Left renal pelvis (tissue), 4 donors: ENCODE results near the gene CARD10. TPM values are rescaled to one million over a fixed set of nuclear protein-coding genes. Genes with fewer than 3 reads are reported as not detected.
"Not testable (repeated sequence)": the region's sequence is repeated elsewhere in the genome, so short reads cannot be mapped to it uniquely, and the experiment has no call there.

Experiments
- DNase-seq, 4 donors: peaks; one replicate each; pipeline ENCODE4 v3.0.0-alpha.2; 2013; ENCODE audit warnings: low read depth in 4 of 4, low spot score in 3 of 4
- polyA plus RNA-seq, 4 donors: library from polyadenylated mRNA; unstranded; fragments of 120-200 nt; gene quantifications; one replicate each; pipeline ENCODE4 v1.2.1, GENCODE V29; 2013; ENCODE audit not compliant: insufficient read length in 4 of 4

CARD10 gene
- polyA plus RNA-seq, 4 donors: 13.4 to 27.7 (median 16.6) TPM

DNA sequence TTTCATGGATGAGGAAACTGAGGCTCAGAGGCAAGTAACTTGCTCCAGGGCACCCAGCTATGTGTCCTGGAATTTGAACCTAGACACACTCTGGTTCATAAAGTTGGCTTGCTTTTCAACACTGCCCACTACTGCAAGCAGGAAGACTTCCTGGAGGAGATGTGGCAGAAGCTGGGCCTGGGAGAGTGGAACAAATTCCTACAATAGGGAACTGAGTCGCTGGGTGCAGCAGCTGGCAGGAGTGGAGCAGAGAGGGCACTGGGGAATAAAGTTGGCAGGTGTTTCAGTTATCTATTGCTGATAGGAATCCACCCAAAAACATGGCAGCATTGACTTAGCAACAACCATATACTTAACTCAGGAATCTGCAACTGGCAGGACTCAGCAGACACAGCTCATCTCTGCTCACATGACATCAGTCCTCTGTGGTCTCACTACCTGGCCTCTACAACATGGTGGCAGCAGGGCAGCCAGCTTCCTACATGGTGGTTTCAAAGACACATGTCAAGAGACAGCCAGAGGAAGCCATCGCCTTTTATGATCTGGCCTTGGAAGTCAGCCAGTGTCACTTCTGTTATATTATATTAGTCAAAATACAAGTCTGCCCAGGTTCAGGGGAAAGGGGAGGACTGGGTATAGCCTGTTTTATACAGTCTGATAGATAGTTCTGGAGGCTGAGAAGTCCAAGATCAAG, 10.6 kb upstream of the CARD10 start:
- no peak for DNase-seq

DNA sequence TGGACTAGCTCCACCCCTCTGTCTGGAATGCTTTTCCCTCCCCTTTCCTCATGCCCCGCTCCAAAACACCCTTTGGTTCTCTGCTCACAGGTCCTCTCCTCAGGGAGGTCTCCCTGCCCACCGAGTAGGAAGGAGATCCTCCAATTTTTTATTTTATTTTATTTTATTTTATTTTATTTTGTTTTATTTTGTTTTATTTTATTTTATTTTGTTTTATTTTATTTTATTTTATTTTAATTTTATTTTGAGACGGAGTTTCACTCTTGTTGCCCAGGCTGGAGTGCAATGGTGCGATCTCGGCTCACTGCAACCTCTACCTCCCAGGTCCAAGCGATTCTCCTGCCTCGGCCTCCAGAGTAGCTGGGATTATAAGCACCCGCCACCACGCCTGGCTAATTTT, 8.7 kb upstream of the CARD10 start:
- not testable (repeated sequence) for DNase-seq

DNA sequence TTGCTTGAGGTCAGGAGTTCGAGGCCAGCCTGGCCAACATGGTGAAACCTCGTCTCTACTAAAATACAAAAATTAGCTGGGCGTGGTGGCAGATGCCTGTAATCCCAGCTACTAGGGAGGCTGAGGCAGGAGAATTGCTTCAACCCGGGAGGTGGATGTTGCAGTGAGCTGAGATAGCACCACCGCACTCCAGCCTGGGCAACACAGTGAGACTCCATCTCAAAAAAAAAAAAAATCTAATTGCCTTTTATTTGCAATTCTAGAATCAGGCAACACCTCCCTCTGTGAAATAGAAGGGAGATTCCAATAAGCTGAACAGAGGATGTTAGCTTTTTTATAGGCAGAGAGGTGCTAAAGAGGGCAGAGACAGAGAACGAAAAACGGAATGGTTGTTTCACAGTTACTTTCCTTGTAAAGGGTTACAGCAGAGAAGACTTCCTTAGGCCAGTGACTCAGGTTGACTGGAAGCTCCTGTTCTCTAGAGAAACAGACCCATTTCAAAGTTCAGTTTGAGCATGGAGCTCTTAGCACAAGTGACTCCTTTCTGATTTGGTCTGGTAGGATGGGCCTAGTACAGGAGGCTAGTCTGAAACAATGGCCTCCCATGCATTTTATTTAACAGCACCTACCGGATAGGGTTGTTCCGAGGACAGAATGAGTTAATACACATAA, 8.0 kb upstream of the CARD10 start:
- not testable (repeated sequence) for DNase-seq

DNA sequence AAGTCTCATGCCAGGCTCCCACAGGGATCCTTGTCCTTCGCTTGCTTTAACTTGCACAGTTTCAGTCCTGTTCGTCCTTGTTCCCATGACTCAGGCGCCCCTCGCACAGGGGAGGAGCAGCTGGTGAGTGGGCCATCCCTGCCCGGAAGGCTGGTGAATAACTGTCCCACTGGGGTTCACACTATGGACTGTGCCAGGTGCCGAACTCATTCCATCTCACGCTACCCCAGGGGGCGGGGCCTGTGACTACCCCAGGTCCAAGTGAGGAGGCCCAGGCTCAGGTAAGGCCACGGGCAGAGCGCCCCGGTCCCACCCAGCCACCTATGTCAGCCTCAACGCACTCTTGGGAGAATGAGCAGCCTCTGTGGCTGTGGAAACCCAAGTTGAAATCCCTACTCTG, 7.2 kb upstream of the CARD10 start:
- no peak for DNase-seq

DNA sequence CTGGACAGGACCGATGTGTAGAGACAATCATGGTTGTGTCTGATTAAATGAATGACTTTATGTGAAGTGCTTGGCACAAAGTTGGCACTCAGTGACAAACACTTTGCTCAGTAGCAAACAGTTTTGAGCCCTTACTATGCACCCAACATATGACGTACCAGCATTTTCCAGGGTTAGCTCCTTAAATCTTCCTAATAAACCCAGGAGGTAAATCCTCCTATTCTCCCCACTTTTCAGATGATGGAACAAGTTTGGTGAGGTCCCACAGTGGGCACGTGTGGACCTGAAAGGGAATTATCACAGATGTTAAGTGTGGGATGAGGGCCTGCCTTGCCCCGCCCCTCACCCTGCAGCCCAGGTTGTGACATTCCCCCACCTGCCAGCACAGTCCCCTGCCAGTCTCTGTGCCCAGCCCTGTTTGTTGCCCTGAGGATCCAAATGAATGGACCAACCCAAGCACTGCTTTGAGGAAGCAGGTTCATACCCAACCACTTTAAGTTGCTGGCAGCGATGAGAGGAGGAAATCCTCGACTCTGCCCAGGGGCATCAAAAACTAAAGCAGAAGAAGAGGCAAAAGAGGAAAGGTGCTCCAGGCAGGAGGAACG, 6.6 kb upstream of the CARD10 start:
- DNase-seq: no peak

DNA sequence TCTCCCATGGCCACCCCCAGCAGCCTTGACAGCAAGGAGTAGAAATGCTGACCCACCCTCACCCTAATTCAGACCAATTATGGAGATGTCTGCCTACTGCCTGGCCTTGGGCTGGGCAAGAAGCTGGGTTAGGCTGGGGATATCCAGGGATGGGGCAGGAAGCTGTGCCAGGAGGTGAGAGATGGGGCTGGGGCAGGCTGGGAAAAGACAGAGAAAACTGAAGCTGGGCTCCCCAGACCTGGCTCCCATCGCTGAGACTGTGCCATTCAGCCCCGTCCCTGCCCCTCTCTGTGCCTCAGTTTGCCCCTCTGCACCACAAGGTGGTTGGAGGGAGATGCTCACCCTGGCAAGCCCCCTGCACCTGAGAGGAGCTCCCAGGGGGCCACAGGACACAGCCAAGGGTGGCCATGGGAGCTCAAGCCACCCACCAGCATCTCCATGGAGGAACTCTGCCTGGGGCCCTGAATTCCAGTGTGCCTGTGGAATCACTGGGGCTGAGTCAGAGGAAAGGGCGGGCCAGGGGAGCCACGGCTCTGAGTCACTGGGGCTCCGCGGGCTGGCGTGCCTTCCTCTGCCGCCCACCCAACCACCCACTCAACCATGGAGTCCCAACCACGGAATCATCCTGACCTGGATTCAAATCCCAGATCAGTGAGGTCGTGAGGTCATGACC, 6.0 kb upstream of the CARD10 start:
- DNase-seq: no peak

DNA sequence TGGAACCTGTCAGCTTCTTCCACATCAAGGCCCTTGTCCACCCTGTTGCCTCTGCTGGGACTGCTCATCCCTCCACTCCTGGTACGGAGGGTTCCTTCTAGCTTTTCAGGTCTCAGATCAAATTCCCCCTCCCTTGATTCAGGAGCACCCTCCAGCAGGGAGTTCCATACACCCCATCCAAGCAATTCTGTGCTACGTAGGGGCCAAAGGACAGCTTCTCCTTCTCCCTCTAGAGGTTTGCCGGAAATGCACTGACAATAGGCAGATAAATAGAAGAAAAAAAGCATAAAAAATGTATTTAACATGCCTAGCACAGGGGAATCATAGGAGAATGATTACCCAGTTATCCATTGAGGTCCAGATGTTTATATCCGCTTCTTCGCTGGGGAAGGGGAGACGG, 3.3 kb upstream of the CARD10 start:
- no peak for DNase-seq

DNA sequence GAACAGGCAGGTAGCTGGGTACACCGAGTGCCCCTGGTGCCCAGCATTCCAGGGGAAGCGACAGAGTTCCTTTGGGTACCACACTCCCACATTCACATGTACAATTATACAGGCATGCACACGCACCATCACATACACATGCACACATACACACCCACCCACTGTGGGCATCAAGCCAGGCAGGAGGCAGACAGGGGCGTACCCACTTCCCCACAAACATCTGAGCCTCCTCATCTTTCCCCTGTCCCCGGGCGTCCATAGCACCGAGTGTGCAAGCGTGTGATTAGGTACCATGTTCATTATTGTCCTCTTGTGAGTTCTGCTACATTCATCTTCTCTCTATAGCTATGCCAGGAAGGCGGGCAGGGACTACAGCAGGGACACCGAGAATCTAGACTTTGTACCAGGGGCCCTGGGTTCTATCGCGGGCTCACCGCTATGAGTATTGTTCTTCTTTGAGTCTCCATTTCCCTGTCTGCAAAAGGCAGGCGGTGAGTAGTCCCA, 2.1 kb upstream of the CARD10 start:
- no peak for DNase-seq

DNA sequence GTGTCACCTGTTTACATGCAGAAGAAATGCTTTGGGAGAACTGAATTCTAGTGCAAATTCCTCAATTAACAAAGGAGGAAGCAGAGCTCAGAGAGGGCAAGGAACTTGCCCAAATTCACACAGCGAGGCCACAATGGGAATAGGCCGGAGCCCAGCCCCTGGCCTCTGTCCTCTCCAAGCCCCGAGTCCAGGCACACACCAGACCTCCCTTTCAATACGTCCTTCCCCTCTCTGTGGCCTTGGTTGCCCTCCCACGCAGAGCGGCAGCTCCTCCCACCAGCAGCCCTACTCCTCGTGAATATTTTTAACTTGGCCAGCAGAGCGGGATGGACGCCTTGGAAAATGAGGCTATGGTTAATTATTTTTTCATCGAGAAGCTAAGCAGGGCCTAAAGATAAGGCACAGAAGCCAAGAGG, 1.6 kb upstream of the CARD10 start:
- no peak for DNase-seq

DNA sequence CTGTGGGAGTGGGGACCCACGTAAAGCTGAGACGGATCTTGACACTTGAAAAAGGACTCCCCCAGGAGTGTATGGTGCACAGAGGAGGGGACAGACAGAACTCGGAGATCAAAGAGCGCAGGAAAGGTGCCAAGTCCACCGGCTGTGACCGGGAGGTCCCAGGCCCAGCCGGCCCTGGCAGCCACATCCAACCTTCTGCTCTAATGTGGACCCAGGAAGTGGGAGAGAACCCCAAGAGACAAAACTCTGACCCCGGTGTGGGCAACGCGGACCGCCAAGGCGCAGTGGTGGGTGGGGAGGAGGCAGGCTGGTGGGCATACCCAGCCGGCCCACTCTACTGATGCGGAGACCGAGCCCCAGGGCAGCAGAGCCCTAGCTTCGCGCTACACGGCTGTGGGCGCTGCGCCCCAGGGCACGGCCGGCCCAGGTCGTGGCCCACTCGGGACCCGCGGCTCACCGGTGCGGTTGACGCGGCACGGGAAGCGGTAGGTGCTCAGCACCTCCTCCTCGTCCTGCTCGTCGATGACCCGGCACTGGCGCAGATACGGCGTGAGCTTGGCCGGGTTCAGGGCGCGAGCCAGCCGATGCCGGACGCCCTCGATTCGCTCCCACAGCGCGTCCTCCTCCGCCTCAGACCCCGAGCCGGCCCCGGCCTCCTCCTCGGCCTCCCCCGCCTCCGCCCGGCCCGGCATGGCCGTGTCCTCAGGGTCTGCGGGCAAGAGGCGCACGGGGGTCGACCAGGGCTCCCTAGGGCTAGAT, 527 bp downstream of the CARD10 start:
- DNase-seq: no peak

DNA sequence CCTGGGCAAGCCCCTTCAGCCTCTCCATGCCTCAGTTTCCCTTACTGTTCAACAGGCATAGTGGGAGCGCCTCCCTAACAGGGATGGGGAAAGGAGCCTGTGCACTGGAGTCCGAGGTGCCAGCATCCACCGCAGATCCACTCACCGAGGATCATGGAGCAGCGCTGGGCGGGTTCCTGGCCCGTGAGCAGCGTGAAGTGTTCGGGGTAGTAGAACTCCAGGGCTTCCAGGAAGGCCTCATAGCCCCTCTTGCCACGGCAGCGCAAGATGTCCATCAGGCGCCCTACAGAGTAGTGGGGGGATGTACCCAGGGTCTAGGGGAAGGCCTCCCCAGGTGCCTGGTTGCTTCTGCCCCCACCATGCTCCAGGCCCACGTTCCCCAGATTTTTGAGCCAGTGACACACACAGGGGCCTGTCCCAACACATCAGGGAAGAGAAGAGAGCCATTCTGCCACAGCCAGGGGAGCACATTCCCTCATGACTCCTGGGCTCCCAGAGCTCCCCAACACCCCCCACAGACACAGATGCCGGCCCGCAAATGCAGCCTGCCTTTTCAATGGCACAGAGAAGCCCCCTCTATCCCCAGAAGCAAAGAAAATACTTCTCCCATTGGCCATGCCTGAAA, 1.3 kb downstream of the CARD10 start:
- no peak for DNase-seq

DNA sequence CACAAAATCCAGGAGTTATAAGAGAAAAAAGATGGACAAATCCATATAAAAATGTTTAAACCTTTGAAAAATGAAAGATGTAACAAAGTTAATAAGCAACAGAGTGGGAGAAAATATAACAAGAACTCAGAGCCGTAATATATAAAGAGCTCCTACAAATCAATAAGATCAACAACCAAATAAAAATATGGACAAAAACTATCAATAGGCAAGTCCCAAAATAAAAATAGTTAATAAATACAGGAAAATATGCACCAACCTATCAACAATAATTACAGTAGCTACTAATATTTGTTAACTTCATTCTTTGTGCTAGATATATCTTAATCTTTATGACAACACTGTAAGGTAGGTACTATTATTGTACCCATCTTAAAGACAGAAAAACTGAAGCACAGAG, 2.8 kb downstream of the CARD10 start:
- no peak for DNase-seq

DNA sequence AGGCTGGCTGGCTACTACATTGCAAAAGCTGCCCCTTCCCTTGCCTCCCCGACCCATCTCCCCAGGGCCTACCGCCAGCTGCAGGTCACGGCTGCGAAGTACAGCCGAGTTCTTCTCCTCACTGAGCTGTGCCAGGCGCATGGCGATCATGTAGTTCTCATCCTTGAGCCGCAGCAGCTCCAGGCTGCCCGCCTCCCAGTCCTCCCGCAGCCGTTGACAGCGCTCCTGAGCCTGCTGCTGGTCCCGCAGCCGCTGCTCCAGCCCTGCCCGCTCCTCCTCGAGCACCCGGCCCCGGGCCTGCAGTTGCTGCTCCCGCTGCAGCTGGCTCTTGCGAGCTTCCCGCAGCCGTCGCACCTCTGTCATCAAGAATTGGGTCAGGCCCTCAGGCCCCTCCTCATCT, 3.3 kb downstream of the CARD10 start:
- DNase-seq: no peak

DNA sequence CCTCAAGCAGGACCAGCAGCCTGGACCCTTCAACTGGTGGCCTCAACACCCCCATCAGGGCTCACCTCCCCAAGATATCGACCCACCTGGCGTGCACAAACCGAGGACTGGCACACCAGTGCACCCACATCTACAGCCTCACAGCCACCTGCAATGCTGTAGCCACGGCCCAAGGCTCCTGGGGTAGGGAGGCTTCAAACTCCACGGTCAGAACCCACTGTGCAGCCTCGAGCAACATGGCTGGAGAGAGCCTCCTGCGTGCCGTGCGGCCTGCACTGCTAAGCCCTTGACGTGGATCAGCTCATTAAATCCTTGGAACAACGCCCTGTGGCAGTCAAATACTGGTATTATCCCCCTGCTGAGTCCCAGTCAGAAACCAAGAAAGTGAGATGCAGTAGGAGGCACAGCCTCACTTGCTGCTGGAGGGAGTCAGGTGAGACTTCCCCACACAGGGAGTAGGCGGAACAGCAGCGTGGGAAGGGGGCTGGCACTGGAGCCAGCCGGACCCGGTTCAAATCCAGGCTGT, 4.6 kb downstream of the CARD10 start:
- DNase-seq: no peak

DNA sequence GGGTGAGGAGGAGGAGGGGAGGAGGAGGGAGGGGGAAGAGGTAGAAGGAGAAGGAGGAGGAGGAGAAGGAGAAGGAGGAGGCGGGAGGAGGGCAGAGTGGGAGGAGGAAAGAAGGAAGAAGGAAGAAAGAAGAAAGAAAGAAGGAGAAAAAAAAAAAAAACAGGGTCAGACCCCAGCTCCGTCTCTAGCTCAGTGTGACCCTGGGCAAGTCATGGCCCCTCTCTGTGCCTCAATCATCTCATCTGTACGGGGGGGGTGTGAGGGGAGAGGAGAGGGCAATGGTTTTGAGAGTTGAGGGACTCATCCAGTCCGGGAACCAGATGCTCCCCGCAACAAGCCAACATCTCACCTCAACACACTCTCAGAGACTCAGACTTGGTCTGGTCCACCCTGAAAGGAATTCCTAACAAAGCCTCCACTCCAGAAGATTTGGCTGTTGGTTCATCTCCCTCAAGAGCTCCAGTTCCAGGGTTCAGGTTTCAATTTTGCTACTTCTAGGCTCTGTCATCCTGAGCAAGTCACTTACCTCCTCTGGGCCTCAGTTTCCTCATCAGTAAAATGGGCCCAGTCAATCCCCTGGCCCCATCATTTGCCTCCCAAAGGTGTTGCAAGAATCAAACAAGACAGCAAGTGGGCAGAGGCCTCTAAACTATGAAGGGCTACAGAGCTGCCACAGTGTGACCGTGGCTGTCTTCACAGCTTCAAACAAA, 7.7 kb downstream of the CARD10 start:
- no peak for DNase-seq

DNA sequence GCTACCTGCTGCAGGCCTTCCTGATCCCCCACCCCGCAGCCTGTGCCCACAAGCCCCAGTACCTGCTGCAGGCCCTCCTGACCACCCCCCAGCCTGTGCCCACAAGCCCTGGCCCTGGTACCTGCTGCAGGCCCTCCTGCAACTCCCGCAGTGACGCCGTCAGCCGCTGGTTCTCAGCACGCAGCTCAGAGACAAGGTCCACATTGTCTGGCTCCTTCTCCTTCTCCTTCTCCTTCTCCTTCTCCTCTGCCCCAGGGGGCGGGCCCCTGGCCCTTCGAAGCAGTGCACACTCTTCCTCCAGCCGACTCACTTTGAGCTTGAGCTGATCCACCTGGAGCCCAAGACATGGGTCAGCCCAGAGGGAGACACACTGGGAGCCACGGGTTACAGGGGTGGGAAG, 9.1 kb downstream of the CARD10 start:
- DNase-seq: no peak

DNA sequence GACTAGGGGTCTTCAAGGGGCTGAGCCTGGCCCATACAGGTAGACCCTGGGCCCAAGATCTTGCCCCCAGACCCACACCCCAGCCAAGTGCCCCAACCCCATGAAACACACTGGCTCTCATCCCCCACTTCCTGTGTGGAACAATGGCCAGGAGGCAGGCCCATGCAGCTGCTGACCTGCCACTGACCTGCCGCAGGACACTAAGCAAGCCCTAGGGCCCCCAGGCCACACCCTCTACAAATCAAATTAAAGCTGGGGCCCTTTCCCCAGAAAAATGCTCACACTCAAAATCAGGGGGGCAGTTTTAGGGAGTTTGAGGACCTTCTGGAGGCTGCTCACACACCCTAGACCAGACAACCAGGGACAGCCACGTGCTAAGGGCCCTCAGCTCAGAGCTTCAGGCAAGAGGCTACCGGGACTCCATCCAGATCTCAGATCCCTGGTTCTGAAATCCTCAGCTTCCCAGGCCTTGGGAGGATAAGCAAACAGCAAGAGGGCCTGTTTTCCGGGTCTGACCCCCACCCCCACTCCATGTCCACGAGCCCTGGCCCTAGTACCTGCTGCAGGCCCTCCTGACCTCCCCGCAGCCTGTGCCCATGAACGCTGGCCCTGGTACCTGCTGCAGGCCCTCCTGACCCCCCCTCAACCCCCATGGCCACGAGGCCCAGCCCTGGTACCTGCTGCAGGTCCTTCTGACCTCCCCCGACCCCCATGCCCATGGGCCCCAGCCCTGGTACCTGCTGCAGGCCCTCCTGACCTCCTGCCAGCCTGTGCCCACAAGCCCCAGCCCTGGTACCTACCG, 10.0 kb downstream of the CARD10 start:
- DNase-seq: no peak

DNA sequence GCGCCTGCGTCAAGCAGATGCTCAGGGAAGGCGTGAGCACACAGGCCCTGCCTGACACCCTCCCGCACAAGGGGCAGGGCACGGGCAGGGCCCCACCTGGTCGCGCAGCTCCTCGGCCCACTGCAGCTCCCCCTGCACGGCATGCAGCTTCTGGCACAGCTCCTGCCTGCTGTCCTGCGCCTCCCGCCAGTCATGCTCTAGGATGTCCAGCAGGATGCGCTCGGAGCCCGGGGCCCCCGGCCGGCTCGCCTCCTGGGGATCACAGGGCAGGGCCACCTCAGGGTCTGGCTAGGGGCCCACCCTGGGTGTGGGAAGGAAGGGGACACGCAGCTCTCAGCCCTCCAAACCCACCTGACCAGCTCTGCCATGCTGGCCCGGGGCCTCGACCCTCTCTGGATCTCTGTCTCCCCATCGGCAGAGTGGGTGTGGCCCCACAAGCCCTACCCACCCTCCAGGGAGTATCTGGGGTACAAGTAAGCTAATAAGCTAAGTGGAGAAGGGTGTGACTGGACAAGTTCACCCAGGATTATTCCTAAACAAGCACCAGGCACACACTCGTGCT, 10.7 kb downstream of the CARD10 start:
- no peak for DNase-seq
